Duodenal mucosa (tissue), 2 donors: ENCODE measurements around the gene SPPL2B.

Source experiments
- H3K27ac ChIP-seq: one replicate; pipeline ENCODE4 v1.7.0; 2013; ENCODE audit warnings: low read depth, low read length
- H3K27me3 ChIP-seq, 2 donors: one replicate each; pipeline ENCODE4 v1.7.0; 2013; ENCODE audit warnings: low read length in 2 of 2, control low read depth in 1 of 2; ENCODE audit not compliant: insufficient read depth in 2 of 2, control insufficient read depth in 1 of 2
- H3K36me3 ChIP-seq, 2 donors: one replicate each; pipeline ENCODE4 v1.7.0; 2013; ENCODE audit warnings: low read length in 2 of 2, control low read depth in 1 of 2; ENCODE audit not compliant: insufficient read depth in 2 of 2, control insufficient read depth in 1 of 2
- H3K4me1 ChIP-seq, 2 donors: one replicate each; pipeline ENCODE4 v1.7.0; 2013; ENCODE audit warnings: low read length in 2 of 2, control low read depth in 1 of 2; ENCODE audit not compliant: insufficient read depth in 2 of 2, control insufficient read depth in 1 of 2
- H3K4me3 ChIP-seq, 2 donors: one replicate each; pipeline ENCODE4 v1.7.0; 2013; ENCODE audit warnings: low read length in 2 of 2, low read depth in 1 of 2
- H3K9ac ChIP-seq, 2 donors: one replicate each; pipeline ENCODE4 v1.7.0; 2013; ENCODE audit warnings: low read length in 2 of 2, low read depth in 1 of 2
- H3K9me3 ChIP-seq, 2 donors: one replicate each; pipeline ENCODE4 v1.7.0; 2013; ENCODE audit warnings: low read length in 2 of 2, control low read depth in 1 of 2; ENCODE audit not compliant: control insufficient read depth in 1 of 2

Gene SPPL2B

DNA sequence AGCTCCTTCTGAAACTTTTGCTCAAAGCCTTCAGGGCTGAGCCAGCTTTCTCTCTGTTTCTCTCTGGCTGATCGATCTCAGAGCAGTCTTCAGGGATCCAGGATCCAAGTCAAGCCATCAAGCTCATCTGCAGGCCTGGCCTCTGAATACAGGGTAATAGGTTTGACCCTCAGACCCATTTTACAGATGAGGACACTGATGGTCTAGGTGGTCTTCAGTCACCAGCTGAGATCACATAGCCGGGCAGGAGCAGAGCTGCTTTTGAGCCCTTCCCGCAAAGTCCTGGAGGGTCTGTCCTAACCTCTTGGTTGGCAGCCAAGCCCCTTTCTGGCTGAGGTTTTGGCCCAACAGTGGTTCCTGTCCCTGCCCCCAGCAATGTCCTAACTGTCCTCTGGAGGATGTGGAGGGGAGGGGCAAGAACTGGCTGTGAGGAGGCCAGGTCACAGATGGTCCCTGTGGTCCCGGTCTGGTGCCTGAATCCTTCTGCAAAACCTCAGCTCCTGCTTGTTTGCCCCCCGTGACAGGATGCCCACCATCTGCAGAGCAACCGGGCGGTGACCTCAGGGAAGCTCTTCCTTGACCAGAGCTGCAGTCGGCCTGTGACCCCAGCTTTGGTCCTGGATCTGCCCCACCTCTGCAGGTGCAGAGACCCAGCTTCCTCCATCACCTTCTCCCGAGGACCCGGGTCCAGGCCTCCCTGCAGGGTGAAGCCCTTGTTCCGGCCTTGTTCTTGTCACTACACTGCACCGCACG is 40.7 kb upstream of the SPPL2B start:
- H3K9ac ChIP-seq, result no peak overlapping the region
- no peak overlapping the region for H3K4me3 ChIP-seq
- peaks cover 41 to 56% of the 10 kb centered on the region in 2 donors for H3K27me3 ChIP-seq
- no peaks in the 10 kb centered on the region for H3K36me3 ChIP-seq
- no peak overlapping the region for H3K27ac ChIP-seq
- no peaks in the 10 kb centered on the region for H3K9me3 ChIP-seq
- peaks cover 0 to 15% of the 10 kb centered on the region in 2 donors for H3K4me1 ChIP-seq

GRCh38 chr19:2288338-2288817 is 40.1 kb upstream of the SPPL2B start:
- Histone ChIP-seq H3K9ac (no peak overlapping the region), H3K36me3 (no peaks in the 10 kb centered on the region), H3K4me1 (peaks cover 0 to 15% of the 10 kb centered on the region in 2 donors), H3K27me3 (peaks cover 41 to 58% of the 10 kb centered on the region in 2 donors), H3K27ac (no peak overlapping the region), H3K4me3 (no peak overlapping the region), H3K9me3 (no peaks in the 10 kb centered on the region)

DNA sequence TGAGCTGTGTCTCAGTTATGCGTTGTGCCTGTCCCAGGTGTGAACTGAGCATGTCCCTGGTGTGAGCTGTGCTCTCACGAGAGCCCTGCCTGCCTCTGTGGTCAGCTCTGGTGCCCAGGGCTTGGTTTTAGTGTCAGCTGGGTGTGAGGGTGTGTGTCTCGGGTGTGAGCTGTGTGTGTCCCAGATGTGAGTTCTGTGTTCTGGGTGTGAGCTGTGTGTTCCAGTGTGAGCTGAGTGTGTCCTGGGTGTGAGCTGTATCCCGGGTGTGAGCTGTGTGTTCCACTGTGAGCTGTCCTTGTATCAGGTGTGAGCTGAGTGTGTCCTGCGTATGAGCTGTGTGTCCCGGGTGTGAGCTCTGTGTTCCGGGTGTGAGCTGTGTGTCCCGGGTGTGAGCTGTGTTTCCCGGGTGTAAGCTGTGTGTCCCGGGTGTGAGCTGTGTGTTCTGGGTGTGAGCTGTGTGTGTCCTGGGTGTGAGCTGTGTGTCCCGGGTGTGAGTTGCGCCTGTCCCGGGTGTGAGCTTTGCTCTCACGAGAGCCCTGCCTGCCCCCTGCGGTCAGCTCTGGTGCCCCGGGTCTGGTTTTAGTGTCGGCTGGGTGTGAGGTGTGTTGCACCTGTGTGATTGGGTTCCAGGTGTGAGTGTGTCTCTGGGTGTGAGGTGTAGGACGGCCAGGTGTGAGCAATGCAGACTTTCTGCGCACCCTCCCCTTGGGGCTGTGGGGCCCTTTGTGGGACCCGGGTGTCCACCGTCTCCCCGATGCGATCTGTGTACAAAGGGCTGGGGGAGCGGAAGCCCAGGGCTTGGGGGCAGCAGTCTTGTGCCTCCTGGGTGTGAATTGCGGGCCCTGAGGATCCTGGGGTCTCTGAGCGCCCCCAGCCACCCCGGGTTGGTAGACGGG is 39.4 kb upstream of the SPPL2B start:
- H3K27ac ChIP-seq, result peak overlapping the region; percentile 32
- H3K9me3 ChIP-seq, result no peaks in the 10 kb centered on the region
- H3K9ac ChIP-seq, result no peak overlapping the region
- no peaks in the 10 kb centered on the region for H3K36me3 ChIP-seq
- peaks cover 44 to 64% of the 10 kb centered on the region in 2 donors for H3K27me3 ChIP-seq
- H3K4me3 ChIP-seq, result no peak overlapping the region
- H3K4me1 ChIP-seq, result peaks cover 0 to 15% of the 10 kb centered on the region in 2 donors

DNA sequence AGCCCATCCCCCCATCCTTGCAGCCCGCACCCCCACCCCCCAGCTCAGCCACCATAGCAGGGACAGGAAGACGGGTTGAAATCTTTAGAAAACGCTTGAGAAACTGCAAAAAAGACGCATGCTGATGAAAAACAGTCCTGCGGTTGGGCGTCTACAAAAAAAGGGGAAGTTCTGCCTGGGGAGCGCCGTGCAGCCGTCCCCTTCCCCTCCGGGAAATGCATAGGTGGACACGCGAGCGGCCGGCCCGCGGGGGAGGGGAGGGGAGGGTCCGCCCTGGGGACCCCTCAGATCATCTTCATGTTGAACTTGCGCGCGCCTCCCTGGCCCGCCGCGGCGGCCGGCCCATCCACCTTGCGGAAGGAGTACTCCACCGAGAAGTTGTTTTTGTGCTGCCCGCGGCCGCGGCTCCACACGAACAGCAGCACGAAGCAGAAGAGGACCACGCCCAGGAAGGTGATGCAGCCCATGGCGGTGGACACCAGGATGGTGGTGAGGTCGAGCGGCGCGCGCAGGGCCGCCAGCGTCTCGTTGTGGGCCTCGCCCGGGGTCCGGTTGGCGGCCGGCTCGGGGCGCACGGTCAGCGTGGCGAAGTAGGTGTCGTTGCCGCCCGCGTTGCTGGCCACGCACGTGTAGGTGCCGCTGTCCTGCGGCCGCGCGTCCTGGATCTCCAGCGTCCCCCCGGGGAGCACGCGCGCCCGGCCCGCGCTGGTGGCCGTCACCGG is 38.6 kb upstream of the SPPL2B start:
- Histone ChIP-seq H3K27ac (peak overlapping the region; percentile 66), H3K4me1 (peaks cover 0 to 15% of the 10 kb centered on the region in 2 donors), H3K9me3 (no peaks in the 10 kb centered on the region), H3K4me3 (peak overlapping the region; percentile 35 to 65), H3K9ac (peak overlapping the region in 1 of 2 donors; percentile 18), H3K27me3 (peaks cover 51 to 71% of the 10 kb centered on the region in 2 donors), H3K36me3 (no peaks in the 10 kb centered on the region)

DNA sequence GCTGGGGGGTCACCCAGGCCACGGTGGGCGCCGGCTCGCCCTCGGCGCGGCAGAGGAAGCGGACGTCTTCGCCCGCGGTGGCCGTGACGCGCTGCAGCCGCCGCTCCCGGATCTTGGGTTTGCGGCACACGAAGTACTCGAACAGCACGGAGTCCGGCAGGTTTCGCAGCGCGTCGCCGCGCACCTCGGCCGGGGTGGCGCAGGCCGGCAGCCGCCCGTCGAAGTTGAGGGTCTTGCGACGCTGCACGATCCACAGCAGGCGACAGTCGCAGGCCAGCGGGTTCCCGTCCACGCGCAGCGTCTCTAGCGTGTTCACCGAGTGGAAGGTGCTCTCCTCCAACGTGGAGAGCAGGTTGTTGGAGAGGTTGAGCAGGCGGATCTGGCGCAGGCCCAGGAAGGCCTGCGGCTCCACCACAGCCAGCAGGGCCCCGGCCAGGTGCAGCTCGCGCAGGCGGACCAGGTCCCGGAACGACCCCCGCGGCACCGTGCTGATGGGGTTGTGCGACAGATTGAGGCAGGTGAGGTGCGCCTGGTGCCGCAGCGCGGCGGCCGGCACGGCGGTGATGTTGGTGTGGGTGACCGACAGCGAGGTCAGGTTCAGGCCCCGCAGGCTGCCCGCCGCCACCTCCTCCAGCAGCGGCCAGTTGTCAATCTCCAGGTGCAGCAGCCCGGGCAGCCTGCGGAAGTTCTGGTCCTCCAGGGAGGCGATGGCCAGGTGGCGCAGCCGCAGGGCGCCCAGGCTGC is 37.9 kb upstream of the SPPL2B start:
- Histone ChIP-seq H3K9ac (peak overlapping the region in 1 of 2 donors; percentile 38), H3K4me3 (peak overlapping the region; percentile 35 to 65), H3K36me3 (no peaks in the 10 kb centered on the region), H3K4me1 (peaks cover 0 to 15% of the 10 kb centered on the region in 2 donors), H3K27me3 (peaks cover 58 to 75% of the 10 kb centered on the region in 2 donors), H3K27ac (peak overlapping the region; percentile 66), H3K9me3 (no peaks in the 10 kb centered on the region)

- H3K36me3 ChIP-seq, result no peaks in the 10 kb centered on the region
- H3K9ac ChIP-seq, result no peak overlapping the region
- peaks cover 63 to 80% of the 10 kb centered on the region in 2 donors for H3K27me3 ChIP-seq
- peaks cover 0 to 15% of the 10 kb centered on the region in 2 donors for H3K4me1 ChIP-seq
- H3K27ac ChIP-seq, result no peak overlapping the region
- H3K4me3 ChIP-seq, result peak overlapping the region; percentile 35 to 65
- H3K9me3 ChIP-seq, result no peaks in the 10 kb centered on the region
Measured at GRCh38 chr19:2291185-2291751, 37.2 kb upstream of the SPPL2B start.

- no peak overlapping the region for H3K4me3 ChIP-seq
- H3K9ac ChIP-seq, result no peak overlapping the region
- peaks cover 0 to 10% of the 10 kb centered on the region in 2 donors for H3K4me1 ChIP-seq
- H3K9me3 ChIP-seq, result no peaks in the 10 kb centered on the region
- H3K27ac ChIP-seq, result no peak overlapping the region
- H3K27me3 ChIP-seq, result peaks cover 38 to 54% of the 10 kb centered on the region in 2 donors
- no peaks in the 10 kb centered on the region for H3K36me3 ChIP-seq
Measured at GRCh38 chr19:2294687-2295335, 33.7 kb upstream of the SPPL2B start.

DNA sequence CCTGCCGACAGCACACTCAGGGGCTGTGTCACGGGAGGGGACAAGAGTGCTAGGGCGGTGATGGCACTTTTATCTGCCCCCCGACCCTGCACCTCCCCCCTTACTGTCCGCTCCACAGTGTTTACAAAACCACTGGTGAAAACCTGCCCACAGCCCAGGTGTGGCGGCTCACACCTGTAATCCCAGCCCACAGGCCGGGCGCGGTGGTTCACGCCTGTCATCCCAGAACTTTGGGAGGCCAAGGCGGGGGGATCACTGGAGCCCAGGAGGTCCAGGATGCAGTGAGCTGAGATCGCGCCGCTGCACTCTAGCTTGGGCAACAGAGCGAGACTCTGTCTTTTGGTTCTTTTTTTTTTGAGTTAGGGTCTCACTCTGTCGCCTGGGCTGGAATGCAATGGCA is 32.3 kb upstream of the SPPL2B start:
- no peak overlapping the region for H3K9ac ChIP-seq
- peaks cover 0 to 3% of the 10 kb centered on the region in 2 donors for H3K4me1 ChIP-seq
- H3K36me3 ChIP-seq, result no peaks in the 10 kb centered on the region
- H3K4me3 ChIP-seq, result no peak overlapping the region
- H3K27ac ChIP-seq, result no peak overlapping the region
- H3K9me3 ChIP-seq, result no peaks in the 10 kb centered on the region
- H3K27me3 ChIP-seq, result peaks cover 25 to 41% of the 10 kb centered on the region in 2 donors

GRCh38 chr19:2300533-2300932 is 28.0 kb upstream of the SPPL2B start:
- H3K9ac ChIP-seq, result no peak overlapping the region
- H3K27me3 ChIP-seq, result peaks cover 6 to 13% of the 10 kb centered on the region in 2 donors
- H3K9me3 ChIP-seq, result no peaks in the 10 kb centered on the region
- peaks cover 3 to 11% of the 10 kb centered on the region in 2 donors for H3K4me1 ChIP-seq
- H3K27ac ChIP-seq, result no peak overlapping the region
- no peak overlapping the region for H3K4me3 ChIP-seq
- H3K36me3 ChIP-seq, result no peaks in the 10 kb centered on the region
